ENCODE results near the gene DPM2. TPM values are rescaled to one million over a fixed set of nuclear protein-coding genes. Genes with fewer than 3 reads are reported as not detected.

Gene DPM2
- total RNA-seq, 1 donor from 2014 or later: 36.8 TPM

GRCh38 chr9:127910613-127911205, 26.9 kb downstream of the DPM2 start:
- Mint-ChIP-seq H3K4me1 (peaks cover 3% of the 10 kb centered on the region), H3K27ac (no peak overlapping the region), H3K9me3 (no peaks in the 10 kb centered on the region), H3K36me3 (peaks cover 11% of the 10 kb centered on the region), H3K27me3 (ENCODE audit: low read depth) (no peaks in the 10 kb centered on the region), H3K4me3 (no peak overlapping the region)
- TF ChIP-seq CTCF (IDR thresholded peaks at IDR 0.05; ENCODE audit: unreplicated experiment): no peak
- DNase-seq (ENCODE audit: low spot score in 2 of 2, unreplicated experiment in 2 of 2): no peak

- H3K36me3 Mint-ChIP-seq: peaks cover 11% of the 10 kb centered on the region
- no peak overlapping the region for H3K4me3 Mint-ChIP-seq
- H3K4me1 Mint-ChIP-seq: peaks cover 8% of the 10 kb centered on the region
- no peak overlapping the region for H3K27ac Mint-ChIP-seq
- no peaks in the 10 kb centered on the region for H3K27me3 Mint-ChIP-seq (ENCODE audit: low read depth)
- DNase-seq (ENCODE audit: low spot score in 2 of 2, unreplicated experiment in 2 of 2): no peak
- no peak for TF ChIP-seq CTCF (IDR thresholded peaks at IDR 0.05; ENCODE audit: unreplicated experiment)
- H3K9me3 Mint-ChIP-seq: no peaks in the 10 kb centered on the region
Measured at GRCh38 chr9:127909839-127910273, 27.8 kb downstream of the DPM2 start.

DNA sequence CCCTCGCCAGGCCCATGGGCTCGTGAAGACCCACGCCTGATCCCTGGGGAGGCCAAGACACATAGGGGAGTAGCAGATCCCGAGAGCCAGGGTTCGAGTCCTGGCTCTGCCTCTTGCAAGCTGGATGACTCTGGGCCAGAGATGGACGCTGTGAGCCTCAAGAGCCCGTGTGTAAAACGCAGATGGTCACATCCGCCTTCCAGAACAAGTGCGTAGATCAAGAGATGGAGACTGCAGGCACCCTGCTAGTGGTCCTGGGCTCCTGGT, 29.1 kb downstream of the DPM2 start:
- no peak overlapping the region for H3K4me3 Mint-ChIP-seq
- peaks cover 20% of the 10 kb centered on the region for H3K4me1 Mint-ChIP-seq
- H3K9me3 Mint-ChIP-seq: no peaks in the 10 kb centered on the region
- no peak for TF ChIP-seq CTCF (IDR thresholded peaks at IDR 0.05; ENCODE audit: unreplicated experiment)
- H3K36me3 Mint-ChIP-seq: peaks cover 11% of the 10 kb centered on the region
- DNase-seq (ENCODE audit: low spot score in 2 of 2, unreplicated experiment in 2 of 2): no peak
- no peak overlapping the region for H3K27ac Mint-ChIP-seq
- no peaks in the 10 kb centered on the region for H3K27me3 Mint-ChIP-seq (ENCODE audit: low read depth)

DNA sequence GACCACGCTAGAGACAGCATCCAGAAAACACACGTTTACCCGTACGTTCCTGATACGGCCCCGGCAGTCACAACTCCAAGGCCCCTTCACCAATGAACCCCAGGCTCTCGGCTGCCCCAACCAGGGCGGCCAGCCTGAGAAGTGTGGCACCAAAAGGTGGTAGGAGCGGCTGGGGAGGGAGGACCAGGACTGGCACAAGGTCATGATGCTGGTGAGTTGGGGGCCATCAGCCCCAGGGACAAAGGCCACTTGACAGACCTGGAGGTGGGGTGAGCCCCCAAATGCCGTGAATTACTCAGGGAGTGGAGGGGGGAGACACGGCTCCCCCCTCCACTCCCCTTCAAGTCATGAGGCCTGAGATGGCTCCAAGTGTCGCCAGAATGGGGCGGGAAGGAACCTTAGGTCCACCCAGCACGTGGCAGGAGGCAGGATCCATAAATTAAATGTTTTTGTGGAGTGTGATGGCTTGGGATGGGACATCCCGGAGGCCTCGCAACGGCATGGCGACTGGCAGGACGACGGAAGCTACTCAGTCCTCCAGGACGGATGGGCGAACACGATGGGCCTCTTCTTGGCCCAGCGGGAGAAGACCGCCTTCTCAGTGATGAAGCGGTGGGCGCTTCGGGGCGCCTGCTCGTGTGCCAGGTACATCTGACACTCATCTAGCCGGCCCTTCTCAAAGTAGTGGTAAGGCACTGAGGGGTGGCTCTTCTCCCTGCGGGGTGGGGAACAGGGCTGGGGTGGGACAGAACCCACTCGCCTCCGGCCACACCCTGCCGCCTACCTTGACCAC, 29.6 kb downstream of the DPM2 start:
- H3K9me3 Mint-ChIP-seq: no peaks in the 10 kb centered on the region
- TF ChIP-seq CTCF (IDR thresholded peaks at IDR 0.05; ENCODE audit: unreplicated experiment): no peak
- no peak overlapping the region for H3K4me3 Mint-ChIP-seq
- H3K27me3 Mint-ChIP-seq (ENCODE audit: low read depth): no peaks in the 10 kb centered on the region
- no peak overlapping the region for H3K27ac Mint-ChIP-seq
- H3K36me3 Mint-ChIP-seq: peaks cover 11% of the 10 kb centered on the region
- peaks cover 25% of the 10 kb centered on the region for H3K4me1 Mint-ChIP-seq
- DNase-seq (ENCODE audit: low spot score in 2 of 2, unreplicated experiment in 2 of 2): no peak

DNA sequence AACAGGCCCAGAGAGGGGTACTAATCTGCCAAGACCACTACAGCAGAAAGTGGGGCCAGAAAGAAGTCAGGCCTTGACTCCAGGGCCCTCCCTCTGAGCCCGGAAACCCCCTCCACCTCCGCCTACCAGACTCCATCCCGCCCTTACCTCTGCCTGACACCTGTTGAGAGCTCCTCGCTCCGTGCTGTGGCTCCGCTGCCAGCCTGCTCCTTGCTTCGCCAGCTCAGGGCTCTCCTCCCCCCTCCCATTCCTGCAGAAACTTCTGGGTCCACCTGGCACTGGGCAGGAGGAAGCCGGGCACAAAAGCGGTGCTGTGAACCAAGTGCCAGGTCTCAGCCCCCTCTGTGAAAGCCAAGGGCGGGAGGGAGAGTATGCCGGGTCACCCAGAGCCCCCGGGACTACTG, 31.9 kb downstream of the DPM2 start:
- Mint-ChIP-seq H3K27me3 (ENCODE audit: low read depth) (no peaks in the 10 kb centered on the region), H3K4me3 (no peak overlapping the region), H3K36me3 (peaks cover 3% of the 10 kb centered on the region), H3K4me1 (peaks cover 27% of the 10 kb centered on the region), H3K9me3 (no peaks in the 10 kb centered on the region), H3K27ac (peak overlapping the region; percentile 50)
- DNase-seq (ENCODE audit: low spot score in 2 of 2, unreplicated experiment in 2 of 2): no peak
- no peak for TF ChIP-seq CTCF (IDR thresholded peaks at IDR 0.05; ENCODE audit: unreplicated experiment)
